Smooth muscle cell (in vitro differentiated cells): ENCODE data around the gene ARHGAP22. TPM values are rescaled to one million over a fixed set of nuclear protein-coding genes. Genes with fewer than 3 reads are reported as not detected.
A peak's percentile ranks its signal among the peaks of the same experiment; 100 is the strongest.

ENCODE experiments used
- DNase-seq: peaks from one replicate; lab custom pipeline; 2025; ENCODE audit not compliant: unreplicated experiment; lab: John Stamatoyannopoulos, UW
- H2AFZ ChIP-seq: fragments of 200-600 bp; sonication (generic); 2 replicates; pipeline ENCODE4 v1.6.0; 2016; ENCODE audit warnings: antibody characterized with exemption, low read depth, mild to moderate bottlenecking
- H3F3A ChIP-seq: fragments of 200-600 bp; sonication (generic); 2 replicates; pipeline ENCODE4 v1.6.0; 2017; ENCODE audit warnings: antibody characterized with exemption, low read depth
- H3K27ac ChIP-seq: fragments of 200-600 bp; sonication (generic); 2 replicates; pipeline ENCODE4 v1.5.1; 2016; ENCODE audit warnings: low read depth, mild to moderate bottlenecking
- H3K27me3 ChIP-seq: fragments of 200-600 bp; sonication (generic); 2 replicates; pipeline ENCODE4 v1.6.1; 2016; ENCODE audit warnings: low read depth, mild to moderate bottlenecking
- H3K36me3 ChIP-seq: fragments of 200-600 bp; sonication (generic); 2 replicates; pipeline ENCODE4 v1.5.1; 2016; ENCODE audit warnings: low read depth
- H3K4me1 ChIP-seq: fragments of 200-600 bp; sonication (generic); 2 replicates; pipeline ENCODE4 v1.5.1; 2016; ENCODE audit warnings: low read depth
- H3K4me2 ChIP-seq: fragments of 200-600 bp; sonication (generic); 2 replicates; pipeline ENCODE4 v1.6.0; 2016; ENCODE audit warnings: mild to moderate bottlenecking
- H3K4me3 ChIP-seq: fragments of 200-600 bp; sonication (generic); 2 replicates; pipeline ENCODE4 v1.5.1; 2016; ENCODE audit warnings: mild to moderate bottlenecking
- H3K79me2 ChIP-seq: fragments of 200-600 bp; sonication (generic); 2 replicates; pipeline ENCODE4 v1.6.0; 2016; ENCODE audit warnings: low read depth, mild to moderate bottlenecking
- H3K9ac ChIP-seq: fragments of 200-600 bp; sonication (generic); 2 replicates; pipeline ENCODE4 v1.6.0; 2016; ENCODE audit warnings: low read depth
- H3K9me3 ChIP-seq: fragments of 200-600 bp; sonication (generic); replicated peaks from 2 replicates; pipeline ENCODE4 v1.5.1; 2016; ENCODE audit warnings: low read depth
- H4K20me1 ChIP-seq: fragments of 200-600 bp; sonication (generic); 2 replicates; pipeline ENCODE4 v1.6.0; 2016; ENCODE audit warnings: low read depth
- WGBS: methylation state at CpG from one replicate; pipeline ENCODE4 v1.1.7; 2016; ENCODE audit warnings: low lambda C conversion rate; 5-methylcytosine and 5-hydroxymethylcytosine counted together
- polyA plus RNA-seq: library from polyadenylated mRNA; unstranded; fragments of >200 nt; fragmentation: Nextera tagmentation; extraction: Ambion mirVana; gene quantifications from 2 replicates; pipeline ENCODE4 v1.2.1, GENCODE V29; 2016
- total RNA-seq: library from RNA; depleted of rRNA; stranded (reverse); fragments of >200 nt; gene quantifications from 2 replicates; pipeline ENCODE4 v1.2.3, GENCODE V29; 2014
- TF ChIP-seq, protein P1 (sequence below): fragments of 200-600 bp; sonication (generic); IDR thresholded peaks from 2 replicates; pipeline ENCODE4 v1.5.1; 2017; ENCODE audit warnings: borderline replicate concordance, mild to moderate bottlenecking, antibody characterized with exemption; ENCODE audit not compliant: insufficient read depth, poor library complexity, severe bottlenecking

ARHGAP22 gene
- total and polyA plus RNA-seq, 2 experiments from 2014 or later: 1.8 to 8.8 TPM

DNA sequence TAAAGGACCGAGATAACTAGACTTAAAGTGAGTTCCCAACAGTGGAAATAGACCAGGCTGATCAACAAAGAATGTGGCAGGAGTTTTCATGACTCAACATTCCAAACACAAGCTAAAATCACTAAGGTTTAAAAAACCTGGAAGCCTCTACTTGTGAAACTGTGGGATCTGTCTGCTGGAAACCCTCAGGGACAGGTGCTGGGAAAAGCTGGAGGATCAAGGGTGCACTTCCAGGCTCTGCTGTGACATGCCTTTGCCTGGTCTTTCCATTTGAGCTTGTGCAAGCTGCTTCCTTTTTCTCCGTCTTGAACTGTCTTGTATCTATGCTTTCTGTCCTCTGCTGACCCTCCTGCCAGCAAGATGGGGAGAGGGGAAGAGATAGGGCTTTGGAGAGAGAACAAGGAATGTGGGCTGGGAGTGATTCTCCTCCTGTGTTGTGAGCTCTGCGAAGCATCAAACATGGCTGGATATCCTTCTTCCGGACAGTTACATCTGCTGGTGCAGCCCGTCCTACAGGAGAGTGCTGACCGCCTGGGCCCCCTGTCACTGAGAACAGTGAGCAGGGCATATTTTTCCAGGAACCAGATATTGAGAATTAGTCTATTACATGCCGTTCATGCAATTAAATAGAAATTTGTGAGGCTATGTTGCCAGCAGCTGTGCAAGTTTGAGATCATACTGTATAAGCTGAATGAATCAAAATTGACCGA is 25.5 kb downstream of the ARHGAP22 start:
- TF ChIP-seq, protein P1, sequence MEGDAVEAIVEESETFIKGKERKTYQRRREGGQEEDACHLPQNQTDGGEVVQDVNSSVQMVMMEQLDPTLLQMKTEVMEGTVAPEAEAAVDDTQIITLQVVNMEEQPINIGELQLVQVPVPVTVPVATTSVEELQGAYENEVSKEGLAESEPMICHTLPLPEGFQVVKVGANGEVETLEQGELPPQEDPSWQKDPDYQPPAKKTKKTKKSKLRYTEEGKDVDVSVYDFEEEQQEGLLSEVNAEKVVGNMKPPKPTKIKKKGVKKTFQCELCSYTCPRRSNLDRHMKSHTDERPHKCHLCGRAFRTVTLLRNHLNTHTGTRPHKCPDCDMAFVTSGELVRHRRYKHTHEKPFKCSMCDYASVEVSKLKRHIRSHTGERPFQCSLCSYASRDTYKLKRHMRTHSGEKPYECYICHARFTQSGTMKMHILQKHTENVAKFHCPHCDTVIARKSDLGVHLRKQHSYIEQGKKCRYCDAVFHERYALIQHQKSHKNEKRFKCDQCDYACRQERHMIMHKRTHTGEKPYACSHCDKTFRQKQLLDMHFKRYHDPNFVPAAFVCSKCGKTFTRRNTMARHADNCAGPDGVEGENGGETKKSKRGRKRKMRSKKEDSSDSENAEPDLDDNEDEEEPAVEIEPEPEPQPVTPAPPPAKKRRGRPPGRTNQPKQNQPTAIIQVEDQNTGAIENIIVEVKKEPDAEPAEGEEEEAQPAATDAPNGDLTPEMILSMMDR: no peak
- DNase-seq: no peak
- no peak overlapping the region for H3K27ac ChIP-seq

DNA sequence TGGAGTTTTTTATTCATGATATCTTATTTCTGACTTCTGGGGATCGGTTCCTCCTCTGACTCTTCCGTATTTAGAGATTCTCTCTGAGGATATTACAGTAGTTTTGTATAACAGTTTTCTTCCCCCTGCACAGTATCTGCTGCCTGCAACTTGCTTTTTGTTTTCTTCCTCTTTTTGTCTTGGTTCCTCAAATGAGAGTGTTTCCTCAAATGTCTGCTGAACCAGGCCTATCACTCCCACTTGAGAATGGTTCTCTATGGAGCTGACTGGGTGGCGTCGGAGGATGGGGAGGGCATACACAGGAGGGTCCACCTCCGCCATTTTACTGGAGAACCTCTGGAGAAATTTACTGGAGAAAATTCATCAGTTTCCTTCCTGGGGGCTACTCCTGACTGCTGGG is 27.7 kb downstream of the ARHGAP22 start:
- peaks cover 14% of the 10 kb centered on the region for H3K4me1 ChIP-seq
- no peaks in the 10 kb centered on the region for H3K36me3 ChIP-seq
- no peak overlapping the region for H3K27ac ChIP-seq
- DNase-seq: no peak
- TF ChIP-seq, protein P1: no peak
- no peak overlapping the region for H3K4me2 ChIP-seq
- H4K20me1 ChIP-seq: no peaks in the 10 kb centered on the region
- no peaks in the 10 kb centered on the region for H3K79me2 ChIP-seq
- no peak overlapping the region for H2AFZ ChIP-seq
- no peak overlapping the region for H3K9ac ChIP-seq
- H3K9me3 ChIP-seq: no peaks in the 10 kb centered on the region
- no peaks in the 10 kb centered on the region for H3F3A ChIP-seq
- peaks cover 9% of the 10 kb centered on the region for H3K27me3 ChIP-seq
- no peak overlapping the region for H3K4me3 ChIP-seq
- 85% methylated on average over 5 of the region's 5 CpGs for WGBS

More for the DNA sequence above, 25.5 kb downstream of the ARHGAP22 start:
- Histone ChIP-seq H2AFZ (no peak overlapping the region), H3K4me3 (no peak overlapping the region), H3K4me2 (peak overlapping the region; percentile 50), H3K36me3 (no peaks in the 10 kb centered on the region), H3K79me2 (no peaks in the 10 kb centered on the region), H3K9ac (no peak overlapping the region), H4K20me1 (no peaks in the 10 kb centered on the region), H3F3A (no peaks in the 10 kb centered on the region), H3K9me3 (no peaks in the 10 kb centered on the region), H3K27me3 (peaks cover 7% of the 10 kb centered on the region), H3K4me1 (peaks cover 14% of the 10 kb centered on the region)
- 61% methylated on average over 8 of the region's 8 CpGs for WGBS

DNA sequence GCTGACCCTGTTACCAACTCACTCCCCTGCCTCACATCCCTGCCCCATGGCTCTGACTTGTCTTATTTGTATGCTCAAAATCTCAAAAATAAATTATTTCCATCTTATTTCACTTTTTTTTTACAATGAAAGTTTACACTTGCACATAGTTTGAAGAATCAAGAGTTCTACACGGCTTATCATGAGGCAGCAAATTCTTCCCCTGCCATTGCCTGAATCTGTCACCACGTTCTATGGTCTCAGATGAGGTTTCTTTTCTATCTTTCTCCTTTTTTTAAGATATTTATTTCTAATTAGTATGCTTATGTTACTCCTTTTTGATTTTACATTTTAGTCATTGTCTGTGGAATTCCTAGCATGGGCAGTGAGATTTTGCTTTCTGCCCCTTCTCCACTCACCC is 28.4 kb downstream of the ARHGAP22 start:
- H3K27ac ChIP-seq: no peak overlapping the region
- H3K79me2 ChIP-seq: no peaks in the 10 kb centered on the region
- H3K9me3 ChIP-seq: no peaks in the 10 kb centered on the region
- peaks cover 14% of the 10 kb centered on the region for H3K4me1 ChIP-seq
- H2AFZ ChIP-seq: no peak overlapping the region
- H3K4me3 ChIP-seq: no peak overlapping the region
- H4K20me1 ChIP-seq: no peaks in the 10 kb centered on the region
- no peak for DNase-seq
- TF ChIP-seq, protein P1: no peak
- no peak overlapping the region for H3K9ac ChIP-seq
- no peaks in the 10 kb centered on the region for H3K36me3 ChIP-seq
- 78% methylated on average over 2 of the region's 2 CpGs for WGBS
- H3K4me2 ChIP-seq: no peak overlapping the region
- H3K27me3 ChIP-seq: peaks cover 8% of the 10 kb centered on the region
- no peaks in the 10 kb centered on the region for H3F3A ChIP-seq

DNA sequence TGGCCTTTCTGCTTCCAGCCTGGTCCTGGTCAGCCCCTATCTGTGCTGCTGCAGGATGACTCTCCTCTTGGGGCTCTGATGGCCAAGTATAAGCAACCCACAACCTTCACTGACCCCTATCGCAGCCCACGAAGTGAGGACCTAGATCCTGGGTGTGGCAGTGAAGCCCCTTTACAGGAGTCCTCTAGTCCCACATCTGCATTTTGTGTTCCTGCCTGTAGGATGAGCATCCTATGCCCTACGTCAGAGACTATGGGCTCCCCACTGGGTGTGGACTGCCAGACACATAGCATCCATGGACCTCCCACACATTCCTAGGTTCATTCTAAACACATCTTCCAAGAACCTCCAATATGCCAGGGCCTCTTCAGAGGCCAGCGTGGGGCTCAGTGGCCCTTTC is 29.0 kb downstream of the ARHGAP22 start:
- H3K4me3 ChIP-seq: no peak overlapping the region
- H3K27me3 ChIP-seq: peaks cover 3% of the 10 kb centered on the region
- H3K4me1 ChIP-seq: peaks cover 14% of the 10 kb centered on the region
- no peaks in the 10 kb centered on the region for H3K79me2 ChIP-seq
- H2AFZ ChIP-seq: no peak overlapping the region
- no peak overlapping the region for H3K9ac ChIP-seq
- no peaks in the 10 kb centered on the region for H3K9me3 ChIP-seq
- whole genome bisulfite sequencing: 94% methylated on average over 4 of the region's 4 CpGs
- H3K27ac ChIP-seq: no peak overlapping the region
- H3K36me3 ChIP-seq: no peaks in the 10 kb centered on the region
- no peaks in the 10 kb centered on the region for H3F3A ChIP-seq
- no peak overlapping the region for H3K4me2 ChIP-seq
- DNase-seq: no peak
- H4K20me1 ChIP-seq: no peaks in the 10 kb centered on the region
- TF ChIP-seq, protein P1: no peak
